ENCODE measurements around the gene PDE3A. TPM values are rescaled to one million over a fixed set of nuclear protein-coding genes. Genes with fewer than 3 reads are reported as not detected.

The PDE3A gene
- total RNA-seq, 1 experiment from 2014 or later, result 0.58 TPM

DNA sequence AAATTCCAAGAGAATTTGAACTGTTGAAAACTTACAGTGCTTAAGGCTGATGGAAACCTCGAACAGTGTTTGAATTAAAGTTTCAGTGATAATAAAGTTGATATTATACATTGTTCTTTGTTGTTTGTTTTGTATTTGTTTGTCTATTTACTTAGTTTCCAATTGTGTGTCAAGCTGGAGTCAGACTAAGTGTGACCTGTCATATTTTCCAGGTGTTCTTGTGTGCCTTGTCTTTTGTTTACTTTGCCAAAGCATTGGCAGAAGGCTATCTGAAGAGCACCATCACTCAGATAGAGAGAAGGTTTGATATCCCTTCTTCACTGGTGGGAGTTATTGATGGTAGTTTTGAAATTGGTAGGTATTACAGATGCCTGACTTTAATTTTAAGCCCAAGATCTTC lies 332.8 kb downstream of the PDE3A start:
- intact Hi-C loops (cut with micrococcal nuclease), result no loop called here
- Histone ChIP-seq H3K36me3 (ENCODE audit: low read depth, low read length) (no peaks in the 10 kb centered on the region), H3K9me3 (ENCODE audit: low read length) (no peaks in the 10 kb centered on the region), H3K4me2 (ENCODE audit: low read length) (no peak overlapping the region), H3K27me3 (ENCODE audit: low read length) (no peaks in the 10 kb centered on the region), H3K79me2 (ENCODE audit: low read length) (no peaks in the 10 kb centered on the region), H3K4me1 (ENCODE audit: insufficient read depth, low read length) (no peaks in the 10 kb centered on the region), H3K9me2 (replicated peaks; ENCODE audit: low read length) (no peaks in the 10 kb centered on the region), H3K9ac (ENCODE audit: low read length) (no peak overlapping the region), H3F3A (ENCODE audit: low read length, unreplicated experiment) (no peaks in the 10 kb centered on the region), H2AFZ (ENCODE audit: low read length) (no peak overlapping the region), H4K20me1 (ENCODE audit: low read length) (no peaks in the 10 kb centered on the region), H3K27ac (ENCODE audit: low read length) (no peak overlapping the region), H3K4me3 (ENCODE audit: low read length) (no peak overlapping the region)
- ATAC-seq, result no peak
- no TSS peak for BruUV-seq (replicated peaks)
- ChIA-PET POLR2A (ENCODE audit: unreplicated experiment) (no interaction called here), CTCF (no interaction called here)
- TF ChIP-seq EZH2 (IDR thresholded peaks at IDR 0.05; ENCODE audit: low read length, unreplicated experiment), result no peak
- no peak for TF ChIP-seq EZH2phosphoT487 (IDR thresholded peaks at IDR 0.05; ENCODE audit: borderline replicate concordance, low read length)
- TF ChIP-seq, protein P1, sequence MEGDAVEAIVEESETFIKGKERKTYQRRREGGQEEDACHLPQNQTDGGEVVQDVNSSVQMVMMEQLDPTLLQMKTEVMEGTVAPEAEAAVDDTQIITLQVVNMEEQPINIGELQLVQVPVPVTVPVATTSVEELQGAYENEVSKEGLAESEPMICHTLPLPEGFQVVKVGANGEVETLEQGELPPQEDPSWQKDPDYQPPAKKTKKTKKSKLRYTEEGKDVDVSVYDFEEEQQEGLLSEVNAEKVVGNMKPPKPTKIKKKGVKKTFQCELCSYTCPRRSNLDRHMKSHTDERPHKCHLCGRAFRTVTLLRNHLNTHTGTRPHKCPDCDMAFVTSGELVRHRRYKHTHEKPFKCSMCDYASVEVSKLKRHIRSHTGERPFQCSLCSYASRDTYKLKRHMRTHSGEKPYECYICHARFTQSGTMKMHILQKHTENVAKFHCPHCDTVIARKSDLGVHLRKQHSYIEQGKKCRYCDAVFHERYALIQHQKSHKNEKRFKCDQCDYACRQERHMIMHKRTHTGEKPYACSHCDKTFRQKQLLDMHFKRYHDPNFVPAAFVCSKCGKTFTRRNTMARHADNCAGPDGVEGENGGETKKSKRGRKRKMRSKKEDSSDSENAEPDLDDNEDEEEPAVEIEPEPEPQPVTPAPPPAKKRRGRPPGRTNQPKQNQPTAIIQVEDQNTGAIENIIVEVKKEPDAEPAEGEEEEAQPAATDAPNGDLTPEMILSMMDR (conservative IDR thresholded peaks at IDR 0.05; ENCODE audit: low read depth, low read length), result no peak
- DNase-seq, result no peak

DNA sequence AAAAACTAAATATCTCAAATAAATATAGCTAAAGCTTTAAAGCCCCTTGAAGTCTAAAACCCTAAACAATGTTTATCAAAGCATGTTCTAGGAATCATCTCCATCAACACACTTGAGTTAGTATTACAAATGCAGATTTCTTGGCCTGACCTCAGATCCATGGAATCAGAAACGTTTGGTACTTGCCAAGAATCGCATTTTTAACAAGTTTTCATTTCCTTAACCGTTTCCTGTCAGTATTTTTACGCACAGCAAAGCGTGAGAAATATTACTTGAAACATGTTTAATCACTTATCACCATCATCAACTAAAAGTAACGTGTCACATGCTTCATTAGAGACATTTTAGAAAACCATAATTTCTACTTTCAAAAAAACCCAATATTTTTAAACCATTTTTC lies 336.5 kb downstream of the PDE3A start:
- Histone ChIP-seq H3K27ac (ENCODE audit: low read length) (no peak overlapping the region), H4K20me1 (ENCODE audit: low read length) (no peaks in the 10 kb centered on the region), H3K4me1 (ENCODE audit: insufficient read depth, low read length) (no peaks in the 10 kb centered on the region), H3K79me2 (ENCODE audit: low read length) (no peaks in the 10 kb centered on the region), H3F3A (ENCODE audit: low read length, unreplicated experiment) (no peaks in the 10 kb centered on the region), H3K9me3 (ENCODE audit: low read length) (no peaks in the 10 kb centered on the region), H3K4me3 (ENCODE audit: low read length) (no peak overlapping the region), H3K9ac (ENCODE audit: low read length) (no peak overlapping the region), H3K9me2 (replicated peaks; ENCODE audit: low read length) (no peaks in the 10 kb centered on the region), H3K36me3 (ENCODE audit: low read depth, low read length) (no peaks in the 10 kb centered on the region), H3K27me3 (ENCODE audit: low read length) (no peaks in the 10 kb centered on the region), H2AFZ (ENCODE audit: low read length) (no peak overlapping the region), H3K4me2 (ENCODE audit: low read length) (no peak overlapping the region)
- ChIA-PET POLR2A (ENCODE audit: unreplicated experiment) (no interaction called here), CTCF (no interaction called here)
- intact Hi-C loops (cut with micrococcal nuclease), result no loop called here
- DNase-seq, result no peak
- TF ChIP-seq, protein P1 (conservative IDR thresholded peaks at IDR 0.05; ENCODE audit: low read depth, low read length), result no peak
- no peak for TF ChIP-seq EZH2 (IDR thresholded peaks at IDR 0.05; ENCODE audit: low read length, unreplicated experiment)
- no peak for TF ChIP-seq EZH2phosphoT487 (IDR thresholded peaks at IDR 0.05; ENCODE audit: borderline replicate concordance, low read length)
- BruUV-seq (replicated peaks), result no TSS peak
- no peak for ATAC-seq

DNA sequence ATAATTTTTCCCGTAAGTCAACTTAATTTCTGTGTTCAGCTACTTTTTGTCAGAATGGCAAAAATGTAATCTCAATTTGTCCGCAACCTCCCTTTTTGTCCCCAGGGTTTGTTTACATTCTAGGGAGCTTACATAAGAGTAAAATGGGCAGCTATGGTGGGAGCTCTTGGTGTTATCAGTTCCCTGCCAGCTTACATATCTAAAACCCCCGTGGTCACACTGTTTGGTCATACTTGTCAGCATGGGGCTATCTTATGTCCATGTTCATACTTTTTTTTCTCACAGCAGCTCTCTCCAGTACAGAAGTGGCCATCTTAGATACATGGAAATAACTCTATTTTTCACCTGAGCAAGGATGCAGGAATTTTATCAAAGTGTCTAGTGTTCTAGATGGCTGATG lies 343.5 kb downstream of the PDE3A start:
- ATAC-seq, result no peak
- Histone ChIP-seq H2AFZ (ENCODE audit: low read length) (no peak overlapping the region), H3K9me2 (replicated peaks; ENCODE audit: low read length) (no peaks in the 10 kb centered on the region), H3K9ac (ENCODE audit: low read length) (no peak overlapping the region), H3K4me2 (ENCODE audit: low read length) (no peak overlapping the region), H3K27me3 (ENCODE audit: low read length) (no peaks in the 10 kb centered on the region), H3K79me2 (ENCODE audit: low read length) (no peaks in the 10 kb centered on the region), H3K27ac (ENCODE audit: low read length) (no peak overlapping the region), H3K36me3 (ENCODE audit: low read depth, low read length) (no peaks in the 10 kb centered on the region), H3K4me3 (ENCODE audit: low read length) (no peak overlapping the region), H3K9me3 (ENCODE audit: low read length) (no peaks in the 10 kb centered on the region), H3F3A (ENCODE audit: low read length, unreplicated experiment) (no peaks in the 10 kb centered on the region), H4K20me1 (ENCODE audit: low read length) (no peaks in the 10 kb centered on the region), H3K4me1 (ENCODE audit: insufficient read depth, low read length) (no peaks in the 10 kb centered on the region)
- POLR2A ChIA-PET (ENCODE audit: unreplicated experiment), result no interaction called here
- BruUV-seq (replicated peaks), result no TSS peak
- intact Hi-C loops (cut with micrococcal nuclease), result no loop called here
- CTCF ChIA-PET, result no interaction called here
- TF ChIP-seq, protein P1 (conservative IDR thresholded peaks at IDR 0.05; ENCODE audit: low read depth, low read length), result no peak
- TF ChIP-seq EZH2 (IDR thresholded peaks at IDR 0.05; ENCODE audit: low read length, unreplicated experiment) (no peak), EZH2phosphoT487 (IDR thresholded peaks at IDR 0.05; ENCODE audit: borderline replicate concordance, low read length) (no peak)
- DNase-seq, result no peak

Measured in PC-3 (cell line).